Measurements from ENCODE around the gene RBM17. TPM values are rescaled to one million over a fixed set of nuclear protein-coding genes. Genes with fewer than 3 reads are reported as not detected.
"Not testable (repeated sequence)": the region's sequence is repeated elsewhere in the genome, so short reads cannot be mapped to it uniquely, and the experiment has no call there.

The RBM17 gene
- total RNA-seq, 1 donor from 2014 or later: 31.5 TPM

DNA sequence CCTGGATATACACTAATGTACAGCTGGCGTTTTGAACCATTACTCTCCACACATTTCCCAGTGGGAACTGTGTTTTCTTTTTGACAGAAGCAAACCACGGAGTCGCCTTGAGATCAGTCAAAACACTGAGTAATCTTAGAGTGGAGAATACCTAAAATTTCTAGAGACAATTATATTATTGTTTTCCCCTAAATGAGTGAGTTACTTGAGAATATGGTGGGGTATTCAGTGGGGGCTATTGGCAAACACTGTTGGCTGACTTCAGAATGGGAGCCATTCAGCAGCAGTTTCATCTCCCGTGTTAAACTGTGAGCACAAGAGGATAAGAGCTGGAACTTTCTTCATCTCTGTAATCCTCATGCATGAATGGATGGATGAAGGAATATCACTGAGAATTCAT lies 32.9 kb upstream of the RBM17 start:
- no peak for DNase-seq (ENCODE audit: low spot score)

DNA sequence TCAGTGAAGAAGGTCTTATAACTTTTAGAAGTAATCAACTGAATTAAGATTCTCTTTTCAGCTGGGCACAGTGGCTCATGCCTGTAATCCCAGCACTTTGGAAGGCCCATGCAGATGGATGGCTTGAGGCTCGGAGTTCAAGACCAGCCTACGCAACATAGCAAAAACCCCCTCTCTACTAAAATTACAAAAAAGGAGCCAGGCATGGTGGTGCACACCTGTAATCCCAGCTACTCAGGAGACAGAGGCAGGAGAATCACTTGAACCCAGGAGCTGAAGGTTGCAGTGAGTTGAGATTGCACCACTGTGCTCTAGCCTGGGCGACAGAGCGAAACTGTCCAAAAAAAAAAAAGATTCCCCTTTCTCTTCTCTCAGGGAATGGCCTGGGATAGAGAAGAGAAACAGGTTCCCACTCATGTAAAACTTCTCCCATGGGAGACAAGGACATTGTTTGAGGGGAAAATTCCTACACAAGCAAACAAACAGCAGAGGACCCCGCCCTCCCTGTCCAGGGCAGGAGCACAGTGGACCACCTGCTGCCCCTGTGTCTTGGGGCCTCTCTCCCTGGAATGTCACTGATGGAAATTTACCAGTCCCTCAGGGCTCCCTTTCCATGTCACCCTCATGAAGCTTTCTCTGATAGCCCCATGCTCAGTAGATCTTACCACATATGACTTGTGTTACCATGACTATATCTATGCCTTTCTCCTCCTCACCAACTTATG lies 32.3 kb upstream of the RBM17 start:
- DNase-seq (ENCODE audit: low spot score): no peak

- DNase-seq (ENCODE audit: low spot score): no peak
Observed at GRCh38 chr10:6058682-6059475, 30.0 kb upstream of the RBM17 start.

DNA sequence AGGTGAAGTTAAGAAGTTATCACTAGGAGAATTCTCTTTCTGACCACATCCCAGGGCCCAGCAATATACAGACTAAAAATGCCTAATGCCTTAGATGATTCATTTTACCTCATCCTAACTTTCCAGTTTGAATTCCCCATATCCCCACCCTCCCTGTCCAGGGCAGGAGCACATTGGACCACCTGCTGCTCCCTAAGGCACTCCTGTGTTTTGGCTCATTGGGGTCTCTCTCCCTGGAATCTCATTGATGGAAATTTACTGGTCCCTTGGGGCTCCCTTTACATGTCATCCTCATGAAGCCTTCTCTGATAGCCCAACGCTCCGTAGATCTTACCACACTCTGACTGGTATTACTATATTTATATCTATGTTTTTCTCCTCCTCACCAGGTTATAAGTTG lies 29.3 kb upstream of the RBM17 start:
- DNase-seq (ENCODE audit: low spot score): no peak

DNA sequence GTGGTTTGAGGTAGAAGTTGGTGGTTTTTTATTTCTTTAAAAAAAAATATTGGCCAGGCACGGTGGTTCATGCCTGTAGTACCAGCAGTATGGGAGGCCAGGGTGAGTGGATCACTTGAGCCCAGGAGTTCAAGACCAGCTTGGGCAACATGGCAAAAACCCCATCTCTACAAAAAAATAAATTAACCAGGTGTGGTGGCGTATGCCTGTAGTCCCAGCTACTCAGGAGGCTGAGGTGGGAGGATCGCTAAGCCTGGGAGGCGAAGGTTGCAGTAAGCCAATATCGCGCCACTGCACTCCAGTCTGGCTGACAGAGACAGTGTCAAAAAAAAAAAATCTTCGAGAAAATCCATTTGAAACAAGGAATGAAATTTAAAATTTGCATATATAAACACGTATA lies 27.8 kb upstream of the RBM17 start:
- no peak for DNase-seq (ENCODE audit: low spot score)

- DNase-seq (ENCODE audit: low spot score): no peak
Observed at GRCh38 chr10:6062101-6062771, 26.6 kb upstream of the RBM17 start, which contains the start of gene IL2RA. Gene IL2RA, minus strand, starts transcription at chr10:6062367. Its CDS starts 216 bp downstream, at chr10:6062151.

DNA sequence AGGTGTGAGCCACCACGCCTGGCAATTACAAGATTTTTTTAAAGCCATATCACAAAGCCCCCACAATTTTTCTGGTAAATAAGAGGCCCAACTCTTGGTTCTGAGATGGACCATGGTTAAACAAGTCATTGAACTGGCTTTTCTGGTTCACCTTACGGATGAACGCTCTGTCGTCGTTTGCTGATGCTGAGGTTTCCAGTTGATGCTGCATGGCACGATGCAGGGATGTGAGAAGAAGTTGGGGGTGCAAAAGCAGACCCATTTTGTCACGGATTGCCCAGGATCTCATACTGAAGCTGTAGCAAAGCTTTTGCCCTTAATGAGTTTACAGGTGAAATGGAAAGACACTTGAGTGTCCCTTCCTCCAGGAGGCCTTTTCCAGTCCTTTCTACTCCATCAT lies 24.7 kb upstream of the RBM17 start:
- DNase-seq (ENCODE audit: low spot score): no peak

DNA sequence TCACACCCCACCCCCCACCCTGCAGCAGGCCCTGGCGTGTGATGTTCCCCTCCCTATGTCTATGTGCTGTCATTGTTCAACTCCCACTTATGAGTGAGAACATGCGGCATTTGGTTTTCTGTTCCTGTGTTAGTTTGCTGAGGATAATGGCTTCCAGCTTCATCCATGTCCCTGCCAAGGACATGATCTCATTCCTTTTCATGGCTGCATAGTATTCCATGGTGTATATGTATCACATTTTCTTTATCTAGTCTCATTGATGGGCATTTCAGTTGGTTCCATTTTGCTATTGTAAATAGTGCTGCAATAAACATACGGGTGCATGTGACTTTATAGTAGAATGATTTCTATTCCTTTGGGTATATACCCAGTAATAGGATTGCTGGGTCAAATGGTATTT lies 24.1 kb upstream of the RBM17 start:
- not testable (repeated sequence) for DNase-seq (ENCODE audit: low spot score)

DNA sequence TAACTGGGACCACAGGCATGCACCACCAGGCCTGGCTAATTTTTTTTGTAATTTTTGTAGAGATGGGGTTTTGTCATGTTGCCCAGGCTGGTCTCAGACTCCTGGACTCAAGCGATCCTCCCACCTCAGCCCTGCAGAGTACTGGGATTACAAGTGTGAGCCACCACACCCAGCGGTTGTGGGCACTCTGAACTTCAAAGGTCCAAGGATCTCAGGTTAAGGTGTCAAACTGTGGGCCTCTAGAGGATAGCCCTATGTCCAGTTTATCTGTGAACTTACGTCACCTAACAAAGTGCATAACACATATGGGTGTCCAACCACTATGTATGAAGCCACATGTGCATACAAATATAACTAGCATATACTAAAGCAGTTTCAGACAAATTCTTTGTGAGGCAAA lies 23.4 kb upstream of the RBM17 start:
- no peak for DNase-seq (ENCODE audit: low spot score)

DNA sequence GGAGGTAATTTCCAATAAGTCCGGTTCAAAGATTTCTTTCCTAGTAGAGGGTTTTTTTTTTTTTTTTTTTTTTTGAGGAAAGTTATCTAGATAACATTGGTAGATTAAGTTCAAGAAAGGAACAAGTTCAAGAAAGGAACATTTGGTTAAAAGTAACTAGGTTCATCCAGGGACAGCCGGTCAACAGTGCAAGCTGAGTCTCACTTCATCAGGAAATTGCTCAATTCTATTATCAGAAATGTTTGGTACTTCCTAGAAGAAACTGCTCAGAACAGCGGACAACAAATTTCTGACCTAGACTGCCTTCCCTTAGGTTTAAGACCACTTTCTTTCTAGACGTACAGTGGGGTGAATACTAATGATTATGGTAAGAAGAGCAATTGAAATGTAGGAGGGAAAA lies 23.0 kb upstream of the RBM17 start:
- no peak for DNase-seq (ENCODE audit: low spot score)

- DNase-seq (ENCODE audit: low spot score): no peak
Observed at GRCh38 chr10:6067457-6067856, 21.4 kb upstream of the RBM17 start.

DNA sequence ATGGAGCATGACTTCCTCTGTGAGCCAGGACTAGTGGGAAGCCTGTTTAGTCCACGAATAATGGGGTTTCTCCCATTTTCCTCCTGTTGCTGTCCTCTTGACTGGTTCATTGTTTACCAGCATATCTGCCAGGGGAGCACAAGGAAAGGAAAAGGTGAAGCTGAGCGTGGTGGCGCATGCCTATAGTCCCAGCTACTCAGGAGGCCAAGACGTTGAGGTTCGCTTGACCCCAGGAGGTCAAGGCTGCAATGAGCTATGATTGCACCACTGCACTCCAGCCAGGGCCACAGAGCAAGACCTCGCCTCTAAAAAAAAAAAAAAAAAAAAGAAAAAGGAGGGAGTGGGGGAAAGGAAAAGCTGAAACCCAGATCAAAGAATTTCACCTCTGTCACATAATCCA lies 20.8 kb upstream of the RBM17 start:
- DNase-seq (ENCODE audit: low spot score): no peak

GRCh38 chr10:6068422-6068821 lies 20.4 kb upstream of the RBM17 start:
- DNase-seq (ENCODE audit: low spot score): peak; percentile 63

DNA sequence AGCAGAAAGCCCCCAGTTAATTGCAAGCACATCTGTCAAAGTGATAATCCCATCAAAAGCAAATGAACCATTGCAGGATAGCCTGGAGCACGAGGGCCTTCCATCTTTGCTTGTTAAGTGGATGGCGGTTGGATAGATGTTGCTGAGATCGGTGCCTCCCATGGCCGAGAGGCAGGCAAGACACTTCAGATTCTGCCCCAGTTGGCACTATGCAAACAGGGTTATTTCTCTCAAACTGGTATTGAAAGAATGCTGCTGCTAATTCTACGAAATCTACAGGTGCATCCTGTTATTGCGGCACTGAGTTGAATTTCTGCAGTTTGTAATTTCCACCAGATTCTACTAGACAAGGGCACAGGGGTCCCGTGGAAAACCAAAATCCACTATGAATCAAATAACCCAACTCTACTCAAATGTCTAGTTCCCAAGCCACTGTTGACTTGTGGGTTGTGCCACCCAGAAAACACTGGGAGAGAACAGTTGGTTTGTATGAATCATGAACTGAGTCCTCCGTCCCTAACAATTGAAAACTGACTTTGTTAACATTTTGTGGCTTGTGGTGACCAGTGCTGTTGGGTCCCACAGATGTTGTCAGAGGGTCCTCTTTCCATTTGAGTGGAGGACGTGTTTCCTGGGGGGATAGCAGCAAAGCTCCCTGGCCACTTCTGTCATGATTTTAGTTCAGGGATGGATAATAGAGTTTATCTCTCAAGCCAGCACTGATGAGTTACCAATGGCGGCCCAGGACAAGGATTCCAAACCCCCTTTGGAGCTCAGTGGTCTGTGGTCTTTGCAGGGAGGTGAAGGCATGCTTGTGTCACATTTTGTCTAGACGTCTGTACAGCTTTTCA lies 19.5 kb upstream of the RBM17 start:
- no peak for DNase-seq (ENCODE audit: low spot score)

DNA sequence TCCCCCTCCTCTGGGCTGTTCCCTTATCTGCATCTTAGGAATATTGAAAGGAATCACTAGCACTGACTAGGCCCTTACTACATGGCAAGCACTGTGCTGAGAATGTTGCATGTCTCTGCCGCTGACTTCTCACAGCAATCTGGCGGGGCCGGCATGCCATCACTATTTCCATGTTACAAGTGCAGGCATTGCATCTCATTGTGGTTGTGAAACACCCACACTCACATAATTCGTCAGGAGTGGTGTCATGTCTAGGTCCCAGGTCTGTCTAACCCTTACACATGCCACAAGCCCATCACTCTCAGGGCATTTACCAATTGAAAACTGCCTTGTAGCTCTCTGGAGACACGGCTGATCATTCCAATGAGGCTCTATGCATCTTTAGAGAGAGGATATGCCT lies 18.2 kb upstream of the RBM17 start:
- no peak for DNase-seq (ENCODE audit: low spot score)

- DNase-seq (ENCODE audit: low spot score): no peak
Observed at GRCh38 chr10:6071181-6072175, 17.4 kb upstream of the RBM17 start.

GRCh38 chr10:6072215-6072934 lies 16.5 kb upstream of the RBM17 start:
- no peak for DNase-seq (ENCODE audit: low spot score)

DNA sequence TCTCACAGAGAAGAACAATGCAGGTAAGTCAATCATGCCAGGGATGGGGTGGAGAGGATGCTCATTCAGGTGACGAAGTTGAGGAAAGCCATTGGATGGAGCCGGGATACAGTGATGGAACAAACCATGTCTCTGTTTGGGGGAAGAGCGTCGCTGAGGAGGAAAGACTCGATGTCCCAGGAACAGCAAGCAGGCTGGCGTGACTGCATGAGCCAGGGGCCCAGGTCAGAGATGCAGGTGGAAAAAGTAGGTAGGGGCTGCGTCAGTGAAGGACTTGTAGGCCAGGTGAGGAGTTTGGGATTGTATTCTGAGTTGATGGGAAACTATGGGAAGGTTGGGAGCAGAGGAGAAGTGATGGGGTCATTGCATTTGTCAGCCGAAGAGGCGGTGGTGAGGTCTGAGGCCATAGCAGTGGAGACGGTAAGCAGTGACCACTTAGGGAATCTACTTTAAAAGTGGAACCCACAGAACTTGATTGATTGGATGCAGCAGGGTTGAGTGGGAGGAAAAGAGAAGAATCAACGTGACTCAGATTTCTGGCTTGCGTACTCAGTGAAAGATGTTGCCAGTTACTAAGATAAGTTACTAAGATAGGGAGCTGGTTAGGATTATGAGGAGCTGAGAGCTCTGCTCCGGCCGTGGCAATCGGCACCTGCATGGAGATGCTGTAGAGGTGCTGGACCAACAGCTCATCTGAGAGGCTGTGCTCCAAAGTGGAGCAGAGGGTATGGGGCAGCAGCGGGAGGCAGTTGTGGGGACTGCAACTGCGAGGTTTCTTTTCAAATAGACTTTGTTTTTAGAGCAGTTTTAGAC lies 14.1 kb upstream of the RBM17 start:
- DNase-seq (ENCODE audit: low spot score): no peak

Measured in umbilical cord (tissue), 2 donors.